HEK293T (cell line): ENCODE results near the gene ERG.

Source experiments
- CTCF ChIA-PET: fragments of 350-600 bp; formaldehyde crosslinking; extraction: SDS; loops from one replicate; lab custom pipeline; 2021; ENCODE audit warnings: antibody characterized with exemption, inconsistent platforms; lab: Yijun Ruan, JAX
- POLR2A ChIA-PET: fragments of 350-600 bp; formaldehyde crosslinking; extraction: SDS; loops from one replicate; lab custom pipeline; 2020; ENCODE audit warnings: antibody characterized with exemption, inconsistent platforms; lab: Yijun Ruan, JAX
- DNase-seq: peaks from one replicate; pipeline ENCODE4 v3.0.0; 2012; ENCODE audit warnings: mixed read lengths; ENCODE audit errors: extremely low spot score
- ARNT ChIP-seq: fragments of 450-650 bp; IDR thresholded peaks from 2 replicates; pipeline ENCODE4 v1.6.1; 2017; ENCODE audit warnings: mild to moderate bottlenecking
- BHLHE40 ChIP-seq: fragments of 450-650 bp; IDR thresholded peaks from 2 replicates; pipeline ENCODE4 v1.6.1; 2016; ENCODE audit warnings: mild to moderate bottlenecking, moderate library complexity, borderline replicate concordance
- CTBP1 ChIP-seq: fragments of 450-650 bp; IDR thresholded peaks from 2 replicates; pipeline ENCODE4 v1.6.1; 2016; ENCODE audit warnings: borderline replicate concordance
- ELF4 ChIP-seq: fragments of 450-650 bp; IDR thresholded peaks from 2 replicates; pipeline ENCODE4 v1.6.1; 2017; ENCODE audit warnings: antibody characterized with exemption
- FOXA1 ChIP-seq: fragments of 450-650 bp; IDR thresholded peaks from 2 replicates; pipeline ENCODE4 v1.6.1; 2016; ENCODE audit warnings: mild to moderate bottlenecking
- FOXK2 ChIP-seq: fragments of 450-650 bp; IDR thresholded peaks from 2 replicates; pipeline ENCODE4 v1.6.1; 2016; ENCODE audit warnings: mild to moderate bottlenecking
- FOXM1 ChIP-seq: fragments of 450-650 bp; IDR thresholded peaks from 2 replicates; pipeline ENCODE4 v1.6.1; 2017; ENCODE audit warnings: mild to moderate bottlenecking, borderline replicate concordance
- HDGF ChIP-seq: fragments of 450-650 bp; IDR thresholded peaks from 2 replicates; pipeline ENCODE4 v1.6.1; 2017; ENCODE audit warnings: antibody characterized with exemption, borderline replicate concordance
- L3MBTL2 ChIP-seq: fragments of 450-650 bp; conservative IDR thresholded peaks from 2 replicates; pipeline ENCODE4 v1.6.1; 2016; ENCODE audit warnings: mild to moderate bottlenecking
- LEF1 ChIP-seq: fragments of 450-650 bp; IDR thresholded peaks from 2 replicates; pipeline ENCODE4 v1.6.1; 2017; ENCODE audit warnings: mild to moderate bottlenecking, borderline replicate concordance
- NFRKB ChIP-seq: fragments of 450-650 bp; IDR thresholded peaks from 2 replicates; pipeline ENCODE4 v1.6.1; 2016; ENCODE audit warnings: mild to moderate bottlenecking, moderate library complexity
- PKNOX1 ChIP-seq: fragments of 450-650 bp; IDR thresholded peaks from 2 replicates; pipeline ENCODE4 v1.6.1; 2016
- SP1 ChIP-seq: fragments of 450-650 bp; IDR thresholded peaks from 2 replicates; pipeline ENCODE4 v1.6.1; 2017
- SUZ12 ChIP-seq: fragments of 450-650 bp; IDR thresholded peaks from 2 replicates; pipeline ENCODE4 v1.6.1; 2016; ENCODE audit warnings: mild to moderate bottlenecking
- TARDBP ChIP-seq: fragments of 450-650 bp; IDR thresholded peaks from 2 replicates; pipeline ENCODE4 v1.6.1; 2016
- ZNF384 ChIP-seq: fragments of 450-650 bp; IDR thresholded peaks from 2 replicates; pipeline ENCODE4 v1.6.1; 2016

Gene ERG

GRCh38 chr21:38355992-38356781, 142.1 kb downstream of the ERG start:
- peak; percentile 84 for DNase-seq

GRCh38 chr21:38355353-38355752, 142.9 kb downstream of the ERG start:
- TF ChIP-seq SP1 (no peak), ELF4 (no peak), L3MBTL2 (no peak), PKNOX1 (no peak), BHLHE40 (no peak), FOXA1 (no peak)
- POLR2A ChIA-PET: no interaction called here
- DNase-seq: no peak
- CTCF ChIA-PET: interaction anchor here (1.5 kb wide), 1 partner anchor 643 kb away, joined by 3 read pairs; no protein-coding TSS in a partner anchor

More at GRCh38 chr21:38355992-38356781, 142.1 kb downstream of the ERG start:
- TF ChIP-seq ARNT (no peak), LEF1 (no peak), FOXM1 (no peak), SUZ12 (no peak), PKNOX1 (no peak), ZNF384 (no peak), FOXA1 (no peak)
- POLR2A ChIA-PET: no interaction called here
- CTCF ChIA-PET: interaction anchor here (0.7 to 1.5 kb wide), 2 partner anchors 198 to 644 kb away, joined by 3 to 5 read pairs; no protein-coding TSS in a partner anchor

GRCh38 chr21:38354746-38355145, 143.5 kb downstream of the ERG start:
- CTCF ChIA-PET: no interaction called here
- POLR2A ChIA-PET: no interaction called here

GRCh38 chr21:38354231-38354630, 144.0 kb downstream of the ERG start:
- ChIA-PET POLR2A (no interaction called here), CTCF (no interaction called here)
- DNase-seq: no peak
- TF ChIP-seq FOXA1: no peak
- TF ChIP-seq PKNOX1: no peak
- TF ChIP-seq FOXM1: no peak
- no peak for TF ChIP-seq SUZ12
- no peak for TF ChIP-seq LEF1
- no peak for TF ChIP-seq FOXK2

More at GRCh38 chr21:38354746-38355145, 143.5 kb downstream of the ERG start:
- DNase-seq: no peak
- TF ChIP-seq PKNOX1: no peak
- TF ChIP-seq SUZ12: no peak
- no peak for TF ChIP-seq BHLHE40
- no peak for TF ChIP-seq SP1
- no peak for TF ChIP-seq FOXK2
- TF ChIP-seq NFRKB: no peak
- TF ChIP-seq HDGF: no peak
- no peak for TF ChIP-seq FOXA1
- TF ChIP-seq LEF1: no peak
- TF ChIP-seq ELF4: no peak

- peak; percentile 54 for DNase-seq
- ChIA-PET CTCF (interaction anchor here (0.7 to 2.7 kb wide), 12 partner anchors 24 to 657 kb away, joined by 3 to 14 read pairs (median 4); no protein-coding TSS in a partner anchor), POLR2A (no interaction called here)
- no peak for TF ChIP-seq ELF4
- TF ChIP-seq TARDBP: no peak
- no peak for TF ChIP-seq HDGF
- no peak for TF ChIP-seq ARNT
- no peak for TF ChIP-seq CTBP1
- no peak for TF ChIP-seq FOXK2
- no peak for TF ChIP-seq FOXA1
- no peak for TF ChIP-seq FOXM1
- TF ChIP-seq ZNF384: no peak
These were observed 145.6 kb downstream of the ERG start for GRCh38 chr21:38352536-38353219.

- ChIA-PET POLR2A (no interaction called here), CTCF (interaction anchor here (0.7 to 2.7 kb wide), 11 partner anchors 23 to 657 kb away, joined by 3 to 14 read pairs (median 4); no protein-coding TSS in a partner anchor)
- no peak for DNase-seq
- TF ChIP-seq TARDBP (no peak), L3MBTL2 (no peak), LEF1 (no peak), ELF4 (no peak), FOXK2 (no peak), FOXA1 (no peak), NFRKB (no peak), FOXM1 (no peak), PKNOX1 (no peak), ARNT (no peak), CTBP1 (no peak), ZNF384 (no peak), BHLHE40 (no peak), SUZ12 (no peak), HDGF (no peak)
These were observed 146.2 kb downstream of the ERG start for GRCh38 chr21:38351961-38352521.
